GM04504 (cell line): ENCODE data around the gene NXPH2.

ENCODE experiments used
- DNase-seq: peaks from one replicate; pipeline ENCODE4 v3.0.0-alpha.2; 2012; ENCODE audit warnings: low read depth

Gene NXPH2

DNA sequence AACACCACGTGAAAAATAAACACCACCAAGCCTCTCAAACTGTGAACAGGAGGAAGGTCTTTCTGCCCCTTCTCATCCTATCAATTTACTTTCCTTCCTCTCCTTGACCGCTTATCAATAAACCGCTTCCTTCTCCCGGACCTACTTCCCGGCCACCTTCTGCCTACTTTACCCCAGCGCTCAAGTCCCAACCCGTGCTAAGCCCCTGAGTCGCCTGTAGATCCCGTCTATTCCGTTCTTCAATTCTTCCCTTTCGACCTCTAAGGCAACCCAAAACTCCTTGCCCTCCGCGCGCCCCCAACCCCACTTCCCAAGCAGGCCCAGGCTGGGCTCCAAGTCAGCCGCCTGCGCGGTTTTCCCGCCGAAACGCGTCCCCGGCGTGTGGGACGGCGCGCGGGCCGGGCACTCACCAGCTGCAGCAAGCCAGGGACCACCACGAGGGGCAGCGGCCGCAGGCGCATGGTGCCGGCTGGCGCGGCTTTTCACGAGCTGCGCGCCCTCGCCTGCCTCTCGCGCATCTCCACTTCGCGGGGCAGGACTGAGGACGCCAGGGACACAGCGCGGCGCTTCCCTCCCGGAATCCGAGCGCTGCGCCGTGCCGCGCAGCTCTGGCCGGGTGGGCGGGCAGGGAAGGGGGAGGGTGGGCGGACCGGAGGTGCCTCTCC is at the start of gene NXPH2:
Gene NXPH2 (minus strand): TSS at position 610 of the 665 bp plus-strand sequence. CDS start 149 bp downstream, at position 461.
- DNase-seq = no peak

DNA sequence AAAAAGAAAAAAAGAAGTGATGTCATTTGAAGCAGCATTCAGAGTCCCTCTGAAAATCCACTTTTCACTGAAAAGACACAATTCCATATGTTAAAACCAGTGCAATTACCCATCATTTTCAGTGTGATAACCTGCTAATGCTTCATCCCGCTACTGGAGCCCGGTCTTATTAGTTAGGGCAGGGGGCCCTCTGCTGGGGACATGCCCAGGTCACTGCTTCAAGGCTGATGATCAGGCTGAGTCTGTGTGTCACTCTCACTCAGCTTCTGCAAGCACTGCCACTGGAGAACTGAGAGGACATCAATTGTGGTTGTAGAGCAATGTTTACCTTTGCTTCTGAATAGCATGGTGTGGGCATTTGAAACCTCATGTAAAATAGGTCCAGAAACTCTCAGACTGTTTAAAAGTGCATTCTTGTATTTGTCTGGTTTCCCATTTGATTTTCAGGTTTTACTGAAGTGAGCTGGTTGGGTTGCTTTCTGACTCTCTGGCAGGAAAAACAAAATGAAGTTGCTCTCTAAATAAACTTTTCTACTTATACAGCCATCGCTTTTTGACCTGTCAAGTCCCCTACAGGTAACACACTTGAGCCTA is 49.2 kb upstream of the NXPH2 start:
- no peak for DNase-seq

DNA sequence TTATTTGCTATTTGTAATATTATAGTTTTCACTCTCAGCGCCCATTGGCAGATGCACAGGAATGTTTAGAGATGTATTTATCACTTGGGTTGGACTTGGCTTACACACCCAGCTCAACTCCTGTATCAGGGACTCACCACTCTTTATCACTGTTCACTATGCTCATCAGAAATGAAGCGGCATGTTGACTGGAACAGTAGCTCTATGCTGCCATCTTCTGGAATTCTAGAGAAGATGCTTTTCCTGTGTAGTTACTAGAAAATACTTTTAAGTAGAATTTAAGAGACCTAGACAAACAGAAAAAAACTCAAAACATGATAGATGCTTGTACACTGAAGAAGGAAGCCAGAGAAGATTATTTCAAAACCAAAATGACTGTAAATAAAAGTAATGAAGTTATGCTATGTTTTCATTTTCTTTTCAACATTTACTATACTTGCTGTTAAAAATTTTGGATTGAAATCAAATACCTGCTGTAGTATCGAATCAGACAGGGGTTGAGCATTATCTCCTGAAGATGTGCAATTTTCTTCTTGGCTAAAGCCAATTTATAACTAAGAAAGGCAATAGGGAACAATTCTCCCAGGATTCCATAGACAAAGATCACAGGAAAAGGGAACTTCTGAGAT is 47.4 kb upstream of the NXPH2 start:
- peak; percentile 29 for DNase-seq

DNA sequence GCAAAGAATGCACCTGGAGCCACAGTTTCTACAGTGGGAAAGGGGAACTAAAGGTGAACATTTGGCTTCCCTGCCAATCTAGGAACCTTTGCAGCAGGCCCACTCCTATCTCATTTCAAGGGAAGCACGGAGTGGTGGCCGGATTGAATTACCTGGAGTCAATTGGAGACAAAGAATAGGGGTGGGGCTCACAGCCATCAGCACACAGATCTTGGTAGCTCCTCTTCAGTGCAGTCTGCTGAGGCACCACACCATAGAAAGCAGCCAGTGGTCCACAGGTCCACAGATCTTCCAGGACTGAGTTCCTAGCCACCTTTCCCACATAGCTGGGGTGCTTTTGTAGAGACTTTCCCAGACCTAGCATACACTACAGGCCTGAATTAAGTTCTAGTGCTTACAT is 43.5 kb upstream of the NXPH2 start:
- no peak for DNase-seq

GRCh38 chr2:138819964-138820363 is 39.8 kb upstream of the NXPH2 start:
- no peak for DNase-seq

DNA sequence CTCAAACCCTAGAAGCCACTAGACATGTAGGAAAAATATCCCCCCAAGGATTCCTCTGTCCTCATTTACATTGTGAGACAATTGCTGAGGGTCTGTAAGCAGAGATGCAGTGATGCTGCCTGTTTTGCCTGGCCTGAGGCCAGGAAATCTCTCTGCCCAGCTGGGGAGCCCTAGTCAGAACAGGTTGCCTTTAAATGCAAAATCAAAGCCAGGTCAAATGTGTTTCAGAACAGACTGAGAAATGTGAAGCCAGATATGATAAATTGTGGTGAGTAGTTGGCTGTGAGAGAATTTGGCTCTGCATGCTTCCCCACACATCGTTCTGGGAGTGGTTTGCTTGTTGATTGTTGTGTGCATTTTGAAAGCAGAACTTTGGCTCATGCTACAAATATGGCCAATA is 38.4 kb upstream of the NXPH2 start:
- DNase-seq = no peak

GRCh38 chr2:138814123-138814898 is 34.1 kb upstream of the NXPH2 start:
- no peak for DNase-seq

DNA sequence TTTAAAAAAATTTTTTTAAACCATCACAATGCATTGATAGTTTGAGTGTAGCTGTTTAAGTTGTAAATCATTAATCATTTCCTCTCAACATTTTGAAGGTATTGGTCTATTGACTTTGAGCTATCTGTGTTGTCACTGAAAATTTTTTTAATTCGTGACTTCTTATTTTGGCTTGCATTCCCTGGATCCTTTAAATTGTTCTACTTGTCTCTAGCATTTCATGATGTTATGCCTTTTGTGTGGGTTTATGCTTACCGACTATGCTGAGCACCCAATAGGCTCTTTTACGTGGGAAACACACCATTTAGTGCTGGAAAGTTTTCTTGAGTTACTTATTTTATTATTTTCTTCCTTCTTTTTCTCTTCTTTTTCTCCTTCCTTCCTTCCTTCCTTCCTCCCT is 31.2 kb upstream of the NXPH2 start:
- no peak for DNase-seq

DNA sequence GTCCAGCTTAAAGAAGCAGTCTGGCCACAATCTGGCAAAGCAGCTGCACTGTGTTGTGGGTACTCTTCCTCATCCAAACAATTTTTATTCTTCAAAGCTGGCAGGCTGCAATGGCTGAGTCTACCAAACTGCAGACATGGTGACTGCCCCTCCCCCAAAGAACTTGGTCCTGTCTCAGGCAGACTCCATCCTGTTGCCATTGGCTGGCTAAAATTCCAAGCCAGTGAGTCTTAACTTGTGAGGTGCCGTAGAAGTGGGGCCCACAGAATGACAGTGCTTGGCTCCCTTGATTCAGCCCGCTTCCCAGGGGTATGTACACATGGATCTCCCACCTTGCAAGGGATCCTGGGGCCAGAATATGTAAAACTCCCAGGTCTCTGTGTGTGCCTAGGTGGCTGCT is 14.5 kb upstream of the NXPH2 start:
- DNase-seq = no peak

- DNase-seq = peak; percentile 8
Measured at GRCh38 chr2:138787053-138787666, 7.0 kb upstream of the NXPH2 start.

DNA sequence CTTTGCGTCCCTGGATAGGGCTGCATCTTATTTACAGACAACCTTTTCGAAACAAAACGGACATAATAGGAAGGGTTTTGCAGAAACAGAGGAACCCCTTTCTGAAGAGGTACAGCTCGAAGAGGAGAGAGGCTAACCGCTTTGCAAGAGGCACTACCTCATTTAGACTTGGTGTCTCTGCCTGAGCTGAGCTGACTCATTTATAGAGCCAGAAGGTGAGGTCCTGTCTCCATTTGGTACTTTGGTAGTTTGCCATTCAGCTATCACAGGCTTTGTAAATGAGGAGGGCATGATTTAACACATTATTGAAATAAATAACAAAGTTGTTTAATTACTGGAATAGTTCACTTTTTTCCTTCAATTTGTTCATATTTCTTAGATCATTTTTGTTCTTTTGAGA is 2.2 kb upstream of the NXPH2 start:
- no peak for DNase-seq

GRCh38 chr2:138780908-138781307 is 718 bp upstream of the NXPH2 start:
- DNase-seq = no peak

DNA sequence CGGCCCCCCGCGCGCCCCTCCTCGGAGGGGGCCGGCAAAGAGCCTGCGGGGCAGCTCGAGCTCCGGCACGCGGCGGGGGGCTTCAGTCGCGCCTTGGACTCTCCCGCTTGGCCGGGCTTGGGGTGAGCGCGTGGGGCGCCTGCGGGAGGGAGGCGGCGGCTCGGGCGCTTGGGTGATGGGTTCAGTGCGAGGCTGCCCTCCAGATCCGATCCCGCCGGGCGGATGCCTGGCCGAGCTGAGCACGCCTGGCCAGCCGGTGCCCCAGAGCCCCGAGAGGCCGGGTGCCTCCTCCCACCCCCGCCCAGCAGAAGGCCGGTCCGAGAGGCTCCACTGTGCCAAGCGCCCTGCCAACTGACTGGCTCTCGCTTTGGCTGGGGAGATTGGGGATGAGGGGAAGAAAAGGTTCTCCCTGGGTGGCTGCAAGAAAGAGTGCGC is 273 bp upstream of the NXPH2 start:
- no peak for DNase-seq

DNA sequence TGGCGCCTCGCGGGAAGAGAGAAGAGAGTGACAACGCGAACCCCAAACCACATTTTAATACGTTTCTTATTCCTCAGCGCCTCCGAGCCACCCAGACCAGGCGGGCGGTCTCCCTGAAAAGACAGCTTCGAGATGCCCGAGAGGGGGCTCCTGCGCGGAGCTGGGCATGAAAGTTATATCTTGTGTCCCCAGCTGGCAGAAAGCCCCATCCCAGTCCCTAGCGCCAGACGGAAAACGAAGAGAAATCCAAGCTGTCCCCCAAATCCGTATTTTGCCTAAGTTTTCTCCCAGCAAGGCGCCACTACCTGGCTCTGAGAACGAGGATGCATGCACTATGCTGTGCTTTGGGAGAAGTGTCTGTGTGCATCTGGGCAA is 797 bp downstream of the NXPH2 start:
- no peak for DNase-seq

DNA sequence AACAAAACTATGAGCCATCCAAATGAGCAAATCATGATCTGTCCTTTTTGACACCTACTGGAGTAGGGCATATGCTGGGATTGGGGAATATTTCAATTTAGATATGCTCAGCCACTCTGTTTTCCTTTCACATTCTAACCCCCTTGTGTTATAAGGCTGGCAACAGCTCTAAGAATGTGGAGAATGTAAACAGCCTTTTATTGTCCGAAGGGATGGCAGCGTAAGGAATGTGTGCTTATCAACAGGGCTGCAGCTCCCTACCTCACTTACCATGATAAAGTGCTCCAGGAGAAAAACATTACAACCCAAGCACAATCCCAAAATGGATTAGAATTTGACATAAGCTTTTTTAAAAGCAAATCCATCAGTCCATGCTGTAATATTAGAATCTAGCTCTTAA is 2.2 kb downstream of the NXPH2 start:
- no peak for DNase-seq

- no peak for DNase-seq
Measured at GRCh38 chr2:138775736-138776135, 4.5 kb downstream of the NXPH2 start.

DNA sequence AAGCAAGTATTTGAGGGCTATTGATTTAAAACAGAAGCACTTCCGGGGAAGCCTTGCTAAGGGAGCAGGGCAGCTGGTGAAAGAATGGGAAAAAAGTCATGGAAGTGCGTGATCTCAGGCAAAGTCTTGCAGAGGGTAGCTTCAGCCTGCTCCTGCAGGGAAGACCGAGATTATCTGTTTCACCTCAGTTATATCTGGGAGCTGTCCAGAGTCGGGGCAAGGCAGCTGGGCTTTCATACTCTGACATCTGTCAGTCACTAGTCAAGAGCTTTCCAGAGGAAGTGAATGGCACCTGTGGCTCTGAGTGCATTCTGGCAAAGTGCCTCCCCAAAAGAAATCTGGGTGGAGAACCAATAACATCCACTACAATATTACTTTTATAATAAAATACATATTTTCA is 8.7 kb downstream of the NXPH2 start:
- DNase-seq = no peak

- DNase-seq = no peak
Measured at GRCh38 chr2:138767101-138767500, 13.1 kb downstream of the NXPH2 start.

GRCh38 chr2:138766464-138766863 is 13.7 kb downstream of the NXPH2 start:
- DNase-seq = no peak

DNA sequence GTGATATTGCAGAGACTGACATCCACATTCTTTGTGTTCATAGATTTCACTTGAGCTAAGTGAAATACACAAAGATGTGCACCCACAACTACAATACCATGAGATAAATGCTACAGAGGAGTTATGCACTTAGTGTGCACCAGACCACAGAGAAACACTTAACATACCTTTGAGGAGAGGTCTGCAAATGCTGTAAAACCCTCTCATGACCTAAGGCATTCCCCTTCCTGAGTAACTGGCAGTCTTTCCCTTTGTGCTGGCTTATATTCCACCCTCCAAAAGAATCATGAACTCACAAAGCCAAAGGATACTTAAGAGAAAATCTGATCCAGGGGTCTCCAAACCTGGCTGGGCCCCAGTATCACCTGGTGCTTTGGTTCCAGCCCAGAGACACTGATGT is 16.2 kb downstream of the NXPH2 start:
- DNase-seq = no peak

GRCh38 chr2:138762533-138762932 is 17.7 kb downstream of the NXPH2 start:
- DNase-seq = no peak

GRCh38 chr2:138760676-138761075 is 19.5 kb downstream of the NXPH2 start:
- DNase-seq = no peak
